ENCODE measurements around the gene DNASE2B.

The DNASE2B gene

GRCh38 chr1:84374991-84375696 is 23.1 kb upstream of the DNASE2B start:
- no peak for DNase-seq (ENCODE audit: low read depth, low spot score)

GRCh38 chr1:84376000-84376910 is 22.0 kb upstream of the DNASE2B start:
- no peak for DNase-seq (ENCODE audit: low read depth, low spot score)

GRCh38 chr1:84377480-84378095 is 20.7 kb upstream of the DNASE2B start:
- DNase-seq (ENCODE audit: low read depth, low spot score): no peak

GRCh38 chr1:84379138-84379916 is 19.0 kb upstream of the DNASE2B start:
- no peak for DNase-seq (ENCODE audit: low read depth, low spot score)

GRCh38 chr1:84379917-84380180 is 18.4 kb upstream of the DNASE2B start:
- no peak for DNase-seq (ENCODE audit: low read depth, low spot score)

GRCh38 chr1:84382127-84382526 is 16.2 kb upstream of the DNASE2B start:
- DNase-seq (ENCODE audit: low read depth, low spot score): no peak

- DNase-seq (ENCODE audit: low read depth, low spot score): no peak
Observed at GRCh38 chr1:84385347-84385746, 12.9 kb upstream of the DNASE2B start.

GRCh38 chr1:84386716-84387479 is 11.4 kb upstream of the DNASE2B start:
- DNase-seq (ENCODE audit: low read depth, low spot score): no peak

- DNase-seq (ENCODE audit: low read depth, low spot score): no peak
Observed at GRCh38 chr1:84387480-84388163, 10.7 kb upstream of the DNASE2B start.

- DNase-seq (ENCODE audit: low read depth, low spot score): no peak
Observed at GRCh38 chr1:84390226-84390625, 8.1 kb upstream of the DNASE2B start.

GRCh38 chr1:84401156-84401555 is 2.9 kb downstream of the DNASE2B start:
- DNase-seq (ENCODE audit: low read depth, low spot score): no peak

GRCh38 chr1:84402060-84402459 is 3.8 kb downstream of the DNASE2B start:
- no peak for DNase-seq (ENCODE audit: low read depth, low spot score)

- DNase-seq (ENCODE audit: low read depth, low spot score): no peak
Observed at GRCh38 chr1:84402501-84402900, 4.2 kb downstream of the DNASE2B start.

GRCh38 chr1:84403347-84403746 is 5.1 kb downstream of the DNASE2B start:
- no peak for DNase-seq (ENCODE audit: low read depth, low spot score)

GRCh38 chr1:84406346-84406861 is 8.1 kb downstream of the DNASE2B start:
- DNase-seq (ENCODE audit: low read depth, low spot score): no peak

- no peak for DNase-seq (ENCODE audit: low read depth, low spot score)
Observed at GRCh38 chr1:84407524-84407923, 9.2 kb downstream of the DNASE2B start.

- DNase-seq (ENCODE audit: low read depth, low spot score): no peak
Observed at GRCh38 chr1:84407958-84408422, 9.7 kb downstream of the DNASE2B start.

GRCh38 chr1:84409888-84410287 is 11.6 kb downstream of the DNASE2B start:
- DNase-seq (ENCODE audit: low read depth, low spot score): no peak

- DNase-seq (ENCODE audit: low read depth, low spot score): no peak
Observed at GRCh38 chr1:84410328-84411095, 12.2 kb downstream of the DNASE2B start.

Measured in activated naive CD8-positive, alpha-beta T cell treated with anti-CD3 and anti-CD28 coated beads, Interleukin-2, amount 50 U/mL, for 16 hours (primary cell).